GM21447 (cell line): ENCODE measurements around the gene PEMT.
"Not testable (repeated sequence)": the region's sequence is repeated elsewhere in the genome, so short reads cannot be mapped to it uniquely, and the experiment has no call there.

Experiments
- ATAC-seq: cut with Tn5 transposase; IDR thresholded peaks from one replicate; pipeline ENCODE4 v1.9.1; 2021; ENCODE audit not compliant: unreplicated experiment

Gene PEMT, protein sequence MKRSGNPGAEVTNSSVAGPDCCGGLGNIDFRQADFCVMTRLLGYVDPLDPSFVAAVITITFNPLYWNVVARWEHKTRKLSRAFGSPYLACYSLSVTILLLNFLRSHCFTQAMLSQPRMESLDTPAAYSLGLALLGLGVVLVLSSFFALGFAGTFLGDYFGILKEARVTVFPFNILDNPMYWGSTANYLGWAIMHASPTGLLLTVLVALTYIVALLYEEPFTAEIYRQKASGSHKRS

DNA sequence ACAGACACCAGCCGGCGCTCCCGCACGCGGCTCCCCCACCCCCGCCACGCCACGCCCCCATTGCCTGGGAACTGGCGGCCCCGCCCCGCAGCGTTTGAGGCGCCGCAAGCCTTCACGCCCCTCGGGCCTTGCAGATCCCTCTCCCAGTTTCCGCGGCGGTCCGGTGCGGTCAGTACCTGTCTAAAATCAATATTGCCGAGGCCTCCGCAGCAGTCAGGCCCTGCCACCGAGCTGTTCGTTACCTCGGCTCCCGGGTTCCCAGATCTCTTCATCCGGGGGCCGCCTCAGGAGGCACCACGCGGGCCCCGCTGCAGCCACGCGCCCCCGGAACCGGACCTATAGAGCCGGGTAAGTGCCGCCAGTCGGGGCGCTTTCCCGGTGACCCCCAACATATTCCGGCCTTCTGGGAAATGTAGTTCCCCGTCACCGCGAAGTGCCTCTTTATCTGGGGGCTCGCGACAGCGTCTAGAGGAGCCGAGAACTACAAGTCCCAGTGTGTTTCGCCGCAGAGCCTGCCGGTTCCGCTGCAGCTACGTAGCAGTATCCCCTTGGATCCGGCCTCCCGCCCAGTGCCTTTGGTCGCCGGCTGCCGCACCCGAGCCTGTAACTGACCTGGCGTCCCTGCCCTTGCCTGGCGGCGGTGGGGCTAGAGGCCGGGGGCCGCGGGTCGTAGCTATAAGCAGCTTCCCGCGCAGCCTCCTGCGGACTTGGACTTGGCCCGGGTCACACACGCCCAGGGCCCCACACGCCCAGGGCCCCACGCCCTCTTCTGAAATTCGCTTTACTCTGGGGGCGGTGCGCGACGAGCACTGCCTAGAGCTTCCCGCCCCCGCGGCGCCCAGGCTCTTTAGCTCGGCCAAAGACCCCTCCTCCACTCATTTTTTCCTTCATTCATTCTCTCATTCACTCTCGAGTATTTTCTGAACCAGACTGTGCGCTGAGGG lies at the start of gene PEMT:
PEMT (minus strand) TSS at position 354 of the 944 bp plus-strand sequence; CDS start at position 272, 82 bp downstream.
- ATAC-seq: peak; percentile 94

DNA sequence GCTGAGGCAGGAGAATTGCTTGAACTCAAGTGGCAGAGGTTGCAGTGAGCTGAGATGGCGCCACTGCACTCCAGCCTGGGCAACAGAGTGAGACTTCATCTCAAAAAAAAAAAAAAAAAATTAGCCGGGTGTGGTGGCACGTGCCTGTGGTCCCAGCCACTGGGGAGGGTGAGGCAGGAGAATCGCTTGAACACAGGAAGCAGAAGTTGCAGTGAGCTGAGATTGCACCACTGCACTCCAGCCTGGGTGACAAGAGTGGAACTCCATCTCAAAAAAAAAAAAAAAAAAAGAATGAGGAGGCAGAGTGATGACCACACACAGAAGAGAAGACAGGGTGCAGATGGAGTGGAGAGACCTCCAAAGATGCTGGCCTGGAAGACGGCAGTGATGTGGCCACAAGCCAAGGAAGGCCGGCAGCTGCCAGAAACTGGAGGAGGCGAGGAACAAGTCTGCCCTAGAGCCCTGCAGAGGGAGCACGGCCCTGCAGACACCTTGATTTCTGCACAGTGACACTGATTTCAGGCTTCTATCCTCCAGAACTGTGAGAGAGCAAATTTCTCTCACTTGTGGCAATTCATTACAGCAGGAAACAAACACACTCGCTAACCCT lies 48.3 kb upstream of the PEMT start:
- ATAC-seq: not testable (repeated sequence)

DNA sequence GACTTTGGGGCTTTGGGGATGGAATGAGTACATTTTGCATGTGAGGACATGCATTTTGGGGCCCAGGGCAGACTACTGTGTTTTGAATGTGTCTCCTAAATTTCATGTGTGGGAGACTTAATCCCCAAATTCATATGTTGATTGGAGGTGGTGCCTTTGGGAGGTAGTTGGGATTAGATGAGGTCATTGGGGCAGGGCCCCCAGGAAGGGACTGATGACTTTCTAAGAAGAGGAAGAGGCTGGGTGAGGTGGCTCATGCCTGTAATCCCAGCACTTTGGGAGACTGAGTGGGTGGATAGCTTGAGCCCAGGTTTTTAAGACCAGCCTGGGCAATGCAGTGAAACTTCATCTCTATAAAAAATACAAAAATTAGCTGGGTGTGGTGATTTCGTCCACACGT lies 47.0 kb upstream of the PEMT start:
- no peak for ATAC-seq

DNA sequence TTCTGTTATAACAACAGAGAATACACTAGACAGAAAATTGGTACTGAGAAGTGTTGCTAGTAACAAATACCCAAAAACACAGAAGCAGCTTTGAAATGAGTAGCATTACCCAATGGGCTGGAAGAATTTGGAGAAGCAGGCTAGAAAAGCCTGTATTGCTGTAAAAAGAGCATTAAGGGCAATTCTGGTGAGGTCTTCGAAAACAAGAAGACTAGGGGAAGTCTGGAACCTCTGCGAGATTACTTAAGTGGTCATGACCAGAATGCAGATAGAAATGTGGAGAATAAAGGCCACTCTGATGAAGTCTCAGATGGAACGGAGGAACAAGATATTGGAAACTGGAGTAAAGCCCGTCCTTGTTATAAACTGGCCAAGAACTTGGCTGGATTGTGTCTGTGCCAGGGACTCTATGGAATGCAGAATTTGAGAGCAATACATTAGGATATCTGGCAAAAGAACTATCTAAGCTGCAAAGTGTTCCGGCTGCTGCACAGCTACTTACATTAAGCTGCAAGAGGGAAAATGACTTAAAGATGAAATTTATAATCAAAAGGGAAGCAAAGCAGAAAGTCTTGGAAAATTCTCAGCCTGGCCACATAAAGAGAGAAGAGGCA lies 44.9 kb upstream of the PEMT start:
- ATAC-seq: no peak

DNA sequence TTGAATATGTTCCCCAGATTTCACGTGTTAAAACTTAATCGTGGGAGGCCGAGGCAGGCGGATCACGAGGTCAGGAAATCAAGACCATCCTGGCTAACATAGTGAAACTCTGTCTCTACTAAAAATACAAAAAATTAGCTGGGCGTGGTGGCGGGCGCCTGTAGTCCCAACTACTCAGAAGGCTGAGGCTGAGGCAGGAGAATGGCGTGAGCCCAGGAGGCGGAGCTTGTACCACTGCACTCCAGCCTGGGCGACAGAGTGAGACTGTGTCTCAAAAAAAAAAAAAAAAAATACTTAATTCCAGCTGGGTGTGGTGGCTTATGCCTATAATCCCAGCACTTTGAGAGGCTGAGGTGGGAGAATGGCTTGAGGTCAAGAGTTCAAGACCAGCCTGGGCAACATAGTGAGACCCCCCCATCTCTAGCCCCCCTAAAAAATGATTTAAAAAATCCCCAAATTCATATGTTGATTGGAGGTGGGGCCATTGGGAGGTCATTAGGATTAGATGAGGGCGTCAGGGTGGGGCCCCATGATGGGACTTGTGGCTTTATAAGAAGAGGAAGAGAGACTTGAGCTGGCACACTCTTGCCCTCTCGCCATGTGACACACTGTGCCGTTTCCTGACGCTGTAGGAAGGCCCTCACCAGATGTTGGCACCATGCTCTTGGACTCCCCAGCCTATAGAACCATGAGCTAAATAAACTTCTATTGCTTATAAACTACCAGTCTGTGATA lies 44.2 kb upstream of the PEMT start:
- ATAC-seq: not testable (repeated sequence)

DNA sequence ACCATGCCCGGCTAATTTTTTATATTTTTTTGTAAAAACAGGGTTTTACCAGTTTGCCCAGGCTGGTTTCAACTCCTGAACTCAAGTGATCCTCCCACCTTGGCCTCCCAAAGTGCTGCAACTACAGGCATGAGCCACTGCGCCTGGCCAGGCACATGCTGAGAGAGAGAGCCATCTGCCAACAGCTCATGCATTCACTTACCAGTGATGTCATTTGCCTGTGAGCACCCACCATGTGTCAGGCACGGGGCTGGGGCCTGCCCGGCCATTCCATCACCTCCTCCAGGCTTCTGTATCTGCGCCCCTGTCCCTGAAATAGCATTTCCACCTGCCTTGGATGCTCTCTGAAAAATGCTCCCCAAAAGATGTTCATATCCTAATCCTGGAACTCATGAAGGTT lies 43.6 kb upstream of the PEMT start:
- no peak for ATAC-seq

DNA sequence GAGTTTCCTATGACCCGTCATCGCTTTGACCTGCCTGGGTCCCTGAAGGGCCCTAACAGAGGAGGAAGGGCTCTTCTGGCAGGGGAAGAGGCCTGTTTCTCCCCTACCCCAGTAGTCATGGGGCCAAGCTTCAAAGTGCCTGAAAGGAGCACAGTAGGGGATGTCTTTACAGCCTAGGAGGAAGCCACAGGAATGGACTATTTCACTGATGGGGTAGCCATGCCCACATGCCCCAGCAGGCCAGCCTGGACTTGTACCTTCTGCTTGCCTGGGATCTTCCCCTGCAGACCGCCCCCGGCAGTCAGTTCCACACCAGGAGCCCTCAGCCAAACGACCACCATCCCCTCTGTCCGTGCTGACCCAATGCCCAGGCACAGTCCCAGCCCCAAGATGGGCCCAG lies 41.8 kb upstream of the PEMT start:
- ATAC-seq: no peak

DNA sequence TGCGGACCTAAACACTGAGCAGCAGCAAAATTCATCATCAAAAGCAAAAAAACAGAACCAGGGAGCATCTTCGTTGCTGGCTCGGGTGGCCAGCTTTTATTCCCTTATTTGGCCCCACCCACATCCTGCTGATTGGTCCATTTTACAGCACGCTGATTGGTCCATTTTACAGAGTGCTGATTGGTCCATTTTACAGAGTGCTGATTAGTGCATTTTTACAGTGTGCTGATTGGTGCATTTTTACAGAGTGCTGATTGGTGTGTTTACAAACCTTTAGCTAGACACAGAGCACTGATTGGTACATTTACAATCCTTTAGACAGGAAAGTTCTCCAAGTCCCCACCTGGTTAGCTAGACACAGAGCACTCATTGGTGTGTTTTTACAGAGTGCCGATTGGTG lies 41.2 kb upstream of the PEMT start:
- not testable (repeated sequence) for ATAC-seq

DNA sequence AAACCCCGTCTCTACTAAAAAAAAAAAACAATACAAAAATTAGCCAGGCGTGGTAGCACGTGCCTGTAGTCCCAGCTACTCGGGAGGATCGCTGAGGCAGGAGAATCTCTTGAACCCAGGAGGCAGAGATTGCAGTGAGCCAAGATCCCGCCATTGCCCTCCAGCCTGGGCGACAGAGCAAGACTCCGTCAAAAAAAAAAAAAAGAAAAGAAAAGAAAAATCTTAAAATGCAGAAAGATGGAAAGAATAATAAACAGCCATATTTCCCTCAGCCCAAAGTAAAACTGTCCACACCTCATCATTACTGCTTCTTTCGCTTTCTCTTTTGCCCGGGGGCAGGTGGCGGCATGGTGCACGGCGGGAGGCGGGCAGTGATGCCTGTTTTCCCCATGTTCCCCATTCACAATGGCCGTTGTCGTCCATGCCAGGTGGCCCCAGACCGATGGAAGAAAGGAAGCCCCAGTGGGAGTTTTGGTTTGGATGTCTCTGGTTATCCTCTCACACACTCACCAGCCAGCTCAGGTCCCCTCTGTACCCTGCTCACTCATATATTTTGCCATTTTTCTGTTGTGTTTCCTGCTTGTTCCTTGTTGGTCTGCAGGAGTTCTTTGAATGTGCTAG lies 37.0 kb upstream of the PEMT start:
- no peak for ATAC-seq

DNA sequence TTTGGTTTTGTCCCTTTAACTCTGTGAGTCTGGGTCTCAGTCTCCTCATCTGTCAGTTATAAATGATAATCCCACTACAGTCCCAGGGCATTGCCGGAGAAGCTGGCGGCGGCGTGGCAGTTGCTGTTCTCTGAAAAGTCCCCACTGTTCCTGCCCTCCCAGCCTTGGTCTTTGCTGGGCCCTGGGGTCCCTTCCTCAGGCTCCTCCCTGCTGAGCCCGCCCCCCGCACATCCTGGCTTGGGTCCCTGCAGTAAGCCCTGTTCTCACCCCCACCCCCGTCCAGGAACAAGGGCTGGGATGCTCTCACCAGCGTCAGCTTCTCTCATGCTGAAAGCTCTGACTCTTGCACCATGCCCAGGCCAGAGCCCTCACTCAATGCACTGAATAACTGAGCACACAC lies 35.3 kb upstream of the PEMT start:
- ATAC-seq: no peak

DNA sequence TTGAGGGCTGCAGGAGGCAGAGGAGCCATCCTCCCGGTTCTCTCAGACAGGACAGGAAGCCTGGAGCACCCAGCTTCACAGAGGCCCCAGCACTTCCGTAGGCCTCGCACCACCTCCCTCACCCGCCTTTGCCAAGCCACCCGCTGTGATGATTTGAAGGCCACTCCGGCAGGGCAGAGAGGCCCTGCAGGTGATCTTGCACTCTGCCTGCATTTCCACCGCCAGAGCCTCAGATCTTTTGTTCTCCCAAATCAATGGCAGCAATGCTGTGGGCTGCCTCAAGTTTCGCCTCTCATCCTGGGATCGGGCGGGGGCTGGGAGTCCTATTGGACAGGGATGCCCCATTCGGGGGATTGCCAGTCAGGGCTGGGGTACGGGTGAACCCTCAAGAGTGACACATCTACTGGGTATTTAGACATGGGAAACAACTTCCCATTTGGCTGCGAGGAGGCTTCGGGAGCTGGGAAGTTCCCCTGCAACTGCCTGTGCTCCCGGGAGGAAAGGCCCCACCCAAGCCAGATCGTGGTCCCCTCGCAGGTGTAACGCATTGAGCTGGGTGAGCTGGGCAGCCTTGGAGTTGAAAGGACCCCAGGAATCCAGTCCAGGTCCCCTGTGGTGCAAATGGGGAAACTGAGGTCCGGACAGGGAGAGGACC lies 34.8 kb upstream of the PEMT start:
- no peak for ATAC-seq

DNA sequence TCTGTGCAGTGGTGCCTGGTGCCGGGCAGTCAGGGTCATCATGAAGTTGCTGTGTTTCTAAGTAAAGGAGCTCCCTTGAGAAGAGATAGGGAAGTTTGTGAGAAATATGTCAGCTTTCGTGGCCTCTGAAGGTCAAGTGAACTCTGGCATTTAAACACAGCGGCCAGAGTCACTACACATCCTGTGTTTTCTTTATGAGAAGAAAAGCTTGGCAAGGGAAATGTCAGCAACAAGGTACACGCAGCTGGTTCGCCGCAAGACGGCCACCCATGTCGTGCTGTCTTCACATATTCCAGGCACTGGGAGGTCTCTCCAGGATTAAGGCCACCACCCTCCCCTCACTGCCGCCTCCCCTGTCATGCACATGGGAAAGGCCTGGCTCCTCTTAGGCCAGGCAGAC lies 33.2 kb upstream of the PEMT start:
- ATAC-seq: no peak

DNA sequence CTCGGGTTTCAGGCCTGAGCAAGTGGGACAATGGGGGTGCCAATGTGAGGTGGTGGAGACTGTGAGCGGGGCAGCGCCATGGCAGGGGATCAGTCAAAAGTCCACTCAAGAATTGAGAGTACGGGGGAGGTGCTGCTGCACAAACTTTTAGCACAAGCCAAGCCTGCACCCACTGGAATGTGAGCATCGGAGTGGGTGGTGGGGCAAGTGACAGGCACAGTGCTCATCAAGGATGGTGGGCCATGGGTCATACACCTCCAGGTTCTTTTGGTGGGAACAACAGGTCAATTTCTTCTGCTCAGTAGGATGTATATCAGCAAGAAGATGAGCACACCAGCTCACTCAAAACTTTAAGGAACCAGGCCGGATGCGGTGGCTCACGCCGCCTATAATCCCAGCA lies 32.4 kb upstream of the PEMT start:
- no peak for ATAC-seq

DNA sequence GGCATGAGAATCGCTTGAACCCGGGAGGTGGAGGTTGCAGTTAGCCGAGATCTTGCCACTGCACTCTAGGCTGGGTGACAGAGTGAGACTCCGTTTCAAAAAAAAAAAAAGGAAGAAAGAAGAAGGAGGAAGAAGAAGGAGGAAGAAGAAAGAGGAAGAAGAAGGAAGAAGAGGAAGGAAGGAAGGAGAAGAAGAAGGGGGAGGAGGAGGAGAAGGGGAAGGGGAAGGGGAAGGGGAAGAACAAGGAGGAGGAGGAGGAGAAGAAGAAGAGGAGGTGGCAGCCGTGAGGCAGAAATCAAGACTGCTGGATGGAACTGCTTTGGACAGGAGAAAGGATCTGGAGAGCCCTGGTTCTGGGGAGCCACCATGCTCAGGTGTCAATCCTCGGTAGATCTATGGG lies 29.7 kb upstream of the PEMT start:
- no peak for ATAC-seq

DNA sequence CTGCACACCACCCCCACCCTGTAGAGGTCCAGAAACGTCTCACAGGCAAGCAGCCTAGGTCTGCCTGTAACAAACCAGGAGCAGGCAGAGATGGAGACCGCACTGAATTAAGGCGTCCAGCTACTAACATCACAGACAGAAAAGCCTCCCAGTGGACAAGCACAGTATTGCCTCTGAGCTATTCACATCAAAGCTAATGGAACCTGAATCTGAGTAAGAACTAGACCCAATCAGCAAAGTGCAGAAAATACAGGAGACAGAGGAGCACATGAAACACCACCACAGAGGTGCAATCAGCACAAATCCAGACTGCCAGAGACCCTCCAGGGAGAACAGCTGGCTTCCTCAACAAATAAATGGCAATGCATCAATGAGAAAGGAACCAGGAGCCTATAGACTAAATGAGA lies 22.2 kb upstream of the PEMT start:
- no peak for ATAC-seq

DNA sequence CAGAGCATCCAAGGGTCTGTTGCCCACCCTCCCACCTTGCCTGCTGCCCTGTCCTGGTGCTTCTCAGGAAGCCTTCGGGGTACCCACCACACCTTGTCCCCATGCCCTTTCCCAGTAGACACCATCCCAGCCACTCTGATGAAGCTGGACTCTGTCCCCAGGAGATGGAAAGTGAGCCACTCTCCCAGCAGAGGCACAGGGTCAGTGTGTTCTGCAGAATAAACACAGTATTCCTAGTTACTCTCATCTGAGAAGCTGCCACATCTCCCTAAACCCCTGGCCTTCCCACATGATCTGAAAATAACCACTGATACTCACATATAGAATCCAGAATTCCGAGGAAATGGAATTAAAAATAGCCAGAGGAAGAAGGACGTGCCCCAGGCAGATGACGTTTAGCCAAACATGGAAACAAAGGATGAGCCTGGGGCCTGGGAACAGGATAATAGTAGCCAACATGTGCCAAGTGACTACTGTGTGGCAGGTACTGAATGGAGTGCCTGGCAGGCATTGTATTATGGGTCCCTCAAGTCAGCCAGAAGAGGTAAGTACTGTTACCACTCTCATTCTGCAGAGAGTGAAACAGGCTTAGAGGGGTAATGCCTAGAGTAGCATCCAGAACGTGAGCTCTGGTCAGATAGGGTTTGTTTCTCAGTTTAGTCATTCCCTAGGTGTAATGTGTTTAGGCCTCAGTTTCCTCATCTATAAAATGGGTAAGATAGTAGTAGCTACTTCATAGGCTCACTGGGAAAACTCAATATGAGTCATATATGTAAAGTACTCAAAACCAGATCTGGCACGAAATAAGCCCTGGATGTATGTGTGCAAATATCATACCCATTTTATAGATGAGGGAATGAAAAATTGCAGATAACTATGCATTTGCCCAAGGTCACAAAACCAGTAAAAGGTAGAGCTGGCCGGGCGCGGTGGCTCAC lies 20.8 kb upstream of the PEMT start:
- no peak for ATAC-seq

DNA sequence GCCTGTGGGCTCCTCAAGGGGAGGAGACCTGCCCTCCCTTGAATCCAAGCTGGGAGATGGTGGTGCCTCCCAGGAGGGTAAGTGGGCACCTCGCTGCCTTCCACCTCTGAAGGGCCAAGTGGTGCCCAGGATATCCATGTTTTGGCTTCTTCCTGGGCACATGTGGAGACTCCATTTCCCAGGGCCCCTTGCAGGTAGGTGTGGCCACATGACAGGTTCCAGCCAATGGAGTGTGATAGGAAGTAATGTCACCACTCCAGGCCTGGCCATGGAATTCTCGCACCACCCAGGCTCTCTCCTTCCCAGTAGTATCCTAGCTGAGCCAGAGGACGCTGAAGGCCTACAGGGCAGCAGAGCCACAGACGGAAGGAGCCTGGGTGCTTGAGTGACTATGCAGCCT lies 17.6 kb upstream of the PEMT start:
- ATAC-seq: no peak

DNA sequence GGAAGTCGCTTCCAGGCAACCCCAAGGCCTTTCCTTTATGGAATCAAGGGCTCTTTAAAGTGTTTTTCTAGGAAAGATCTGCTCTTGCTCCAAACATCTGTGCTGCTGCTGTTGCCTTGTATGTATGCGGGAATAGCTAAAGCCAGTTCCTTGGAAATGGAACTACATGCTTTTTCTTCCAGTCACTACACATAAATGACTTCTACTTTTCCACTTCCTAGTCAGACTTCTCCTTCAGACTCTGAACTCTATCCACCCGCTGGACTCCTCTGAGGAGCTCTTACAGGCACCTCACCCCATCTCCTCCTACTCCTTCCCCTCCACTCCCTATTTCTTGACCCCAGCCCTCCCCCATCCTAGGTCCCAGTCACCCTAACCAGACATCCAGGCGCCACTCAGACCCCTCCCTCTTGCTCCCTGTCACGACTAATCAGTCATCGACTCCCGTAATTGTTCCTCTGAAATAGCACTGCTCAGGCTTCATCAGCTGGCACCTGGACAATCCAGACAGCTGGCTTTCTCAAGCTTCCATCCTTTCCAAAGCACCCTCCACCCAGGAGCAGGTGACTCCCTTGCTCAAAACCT lies 15.0 kb upstream of the PEMT start:
- no peak for ATAC-seq

DNA sequence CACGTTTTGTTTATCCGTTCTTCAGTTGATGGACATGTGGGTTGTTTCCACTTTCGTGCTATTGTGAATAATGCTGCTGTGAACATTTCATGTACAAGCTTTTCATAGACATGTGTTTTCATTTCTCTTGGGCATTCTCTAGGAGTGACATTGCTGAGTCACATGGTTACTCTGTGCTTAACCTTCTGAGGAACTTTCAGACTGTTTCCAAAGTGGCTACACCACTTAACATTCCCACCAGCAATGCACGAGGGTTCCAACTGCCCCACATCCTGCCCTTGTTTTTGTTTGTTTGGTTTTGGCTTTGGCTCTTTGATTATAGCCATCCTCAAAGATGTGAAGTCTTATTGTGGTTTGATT lies 14.2 kb upstream of the PEMT start:
- no peak for ATAC-seq
